Measurements from ENCODE around the gene PTCRA. TPM values are rescaled to one million over a fixed set of nuclear protein-coding genes. Genes with fewer than 3 reads are reported as not detected.
A peak's percentile ranks its signal among the peaks of the same experiment; 100 is the strongest.
"Not testable (repeated sequence)": the region's sequence is repeated elsewhere in the genome, so short reads cannot be mapped to it uniquely, and the experiment has no call there.

PTCRA gene
- total and polyA plus RNA-seq, 2 experiments from 2014 or later = not detected

DNA sequence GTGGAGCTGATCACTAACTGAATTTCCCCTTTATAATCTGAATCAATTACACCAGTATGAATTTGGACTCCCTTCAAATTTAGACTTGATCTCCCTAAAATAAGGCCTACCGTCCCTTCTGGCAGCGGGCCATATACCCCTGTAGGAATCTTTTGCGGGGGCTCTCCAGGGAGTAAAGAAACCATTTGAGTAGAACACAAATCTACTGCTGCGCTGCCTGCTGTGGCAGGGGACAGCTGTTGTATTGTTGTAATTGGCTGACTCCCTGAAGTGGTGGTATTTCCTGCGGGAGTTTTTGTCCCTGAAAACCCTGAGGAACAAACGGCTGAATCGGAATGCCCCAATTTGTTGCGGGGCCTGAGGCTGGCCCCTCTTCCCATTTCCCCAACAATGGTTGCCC is 16.0 kb upstream of the PTCRA start:
- peak overlapping the region; percentile 31; the same call in 1 of the 2 replicates for H3K4me3 ChIP-seq
- H3K4me1 ChIP-seq (ENCODE audit: insufficient read depth) = peaks cover 20% of the 10 kb centered on the region
- no peaks in the 10 kb centered on the region for H3K27me3 ChIP-seq (ENCODE audit: insufficient read depth)
- H4K20me1 ChIP-seq (replicated peaks; ENCODE audit: insufficient read depth) = no peaks in the 10 kb centered on the region
- Mint-ChIP-seq H3K36me3 (ENCODE audit: low read depth) (no peaks in the 10 kb centered on the region), H3K4me1 (peaks cover 33% of the 10 kb centered on the region), H3K4me3 (peak overlapping the region; percentile 8; the same call in 1 of the 3 replicates), H3K27ac (peak overlapping the region; percentile 47; the same call in 1 of the 2 replicates), H3K27me3 (ENCODE audit: insufficient read depth, low read depth, poor library complexity) (peaks cover 8% of the 10 kb centered on the region), H3K9me3 (no peaks in the 10 kb centered on the region)
- H3K79me2 ChIP-seq (replicated peaks; ENCODE audit: insufficient read depth) = no peaks in the 10 kb centered on the region
- TF ChIP-seq NANOG (IDR thresholded peaks at IDR 0.05; ENCODE audit: borderline replicate concordance) (no peak), JUNB (IDR thresholded peaks at IDR 0.05; ENCODE audit: unreplicated experiment) (no peak), EZH2 (IDR thresholded peaks at IDR 0.05; ENCODE audit: low read depth, unreplicated experiment) (no peak), ZNF331 (CRISPR knock-in tag; IDR thresholded peaks at IDR 0.05; ENCODE audit: low read depth) (no peak), POLR2AphosphoS5 (IDR thresholded peaks at IDR 0.05; ENCODE audit: low read depth) (no peak), STAT1 (IDR thresholded peaks at IDR 0.05; ENCODE audit: unreplicated experiment) (no peak), ZNF114 (CRISPR knock-in tag; IDR thresholded peaks at IDR 0.05) (no peak)
- TF ChIP-seq, protein P1, sequence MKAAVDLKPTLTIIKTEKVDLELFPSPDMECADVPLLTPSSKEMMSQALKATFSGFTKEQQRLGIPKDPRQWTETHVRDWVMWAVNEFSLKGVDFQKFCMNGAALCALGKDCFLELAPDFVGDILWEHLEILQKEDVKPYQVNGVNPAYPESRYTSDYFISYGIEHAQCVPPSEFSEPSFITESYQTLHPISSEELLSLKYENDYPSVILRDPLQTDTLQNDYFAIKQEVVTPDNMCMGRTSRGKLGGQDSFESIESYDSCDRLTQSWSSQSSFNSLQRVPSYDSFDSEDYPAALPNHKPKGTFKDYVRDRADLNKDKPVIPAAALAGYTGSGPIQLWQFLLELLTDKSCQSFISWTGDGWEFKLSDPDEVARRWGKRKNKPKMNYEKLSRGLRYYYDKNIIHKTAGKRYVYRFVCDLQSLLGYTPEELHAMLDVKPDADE (IDR thresholded peaks at IDR 0.05) = no peak
- TF ChIP-seq, protein P2, sequence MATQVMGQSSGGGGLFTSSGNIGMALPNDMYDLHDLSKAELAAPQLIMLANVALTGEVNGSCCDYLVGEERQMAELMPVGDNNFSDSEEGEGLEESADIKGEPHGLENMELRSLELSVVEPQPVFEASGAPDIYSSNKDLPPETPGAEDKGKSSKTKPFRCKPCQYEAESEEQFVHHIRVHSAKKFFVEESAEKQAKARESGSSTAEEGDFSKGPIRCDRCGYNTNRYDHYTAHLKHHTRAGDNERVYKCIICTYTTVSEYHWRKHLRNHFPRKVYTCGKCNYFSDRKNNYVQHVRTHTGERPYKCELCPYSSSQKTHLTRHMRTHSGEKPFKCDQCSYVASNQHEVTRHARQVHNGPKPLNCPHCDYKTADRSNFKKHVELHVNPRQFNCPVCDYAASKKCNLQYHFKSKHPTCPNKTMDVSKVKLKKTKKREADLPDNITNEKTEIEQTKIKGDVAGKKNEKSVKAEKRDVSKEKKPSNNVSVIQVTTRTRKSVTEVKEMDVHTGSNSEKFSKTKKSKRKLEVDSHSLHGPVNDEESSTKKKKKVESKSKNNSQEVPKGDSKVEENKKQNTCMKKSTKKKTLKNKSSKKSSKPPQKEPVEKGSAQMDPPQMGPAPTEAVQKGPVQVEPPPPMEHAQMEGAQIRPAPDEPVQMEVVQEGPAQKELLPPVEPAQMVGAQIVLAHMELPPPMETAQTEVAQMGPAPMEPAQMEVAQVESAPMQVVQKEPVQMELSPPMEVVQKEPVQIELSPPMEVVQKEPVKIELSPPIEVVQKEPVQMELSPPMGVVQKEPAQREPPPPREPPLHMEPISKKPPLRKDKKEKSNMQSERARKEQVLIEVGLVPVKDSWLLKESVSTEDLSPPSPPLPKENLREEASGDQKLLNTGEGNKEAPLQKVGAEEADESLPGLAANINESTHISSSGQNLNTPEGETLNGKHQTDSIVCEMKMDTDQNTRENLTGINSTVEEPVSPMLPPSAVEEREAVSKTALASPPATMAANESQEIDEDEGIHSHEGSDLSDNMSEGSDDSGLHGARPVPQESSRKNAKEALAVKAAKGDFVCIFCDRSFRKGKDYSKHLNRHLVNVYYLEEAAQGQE (IDR thresholded peaks at IDR 0.05; ENCODE audit: unreplicated experiment) = no peak
- H3K9me2 ChIP-seq (ENCODE audit: insufficient read depth) = no peaks in the 10 kb centered on the region
- 0 out of 2 replicates have a peak, but pooled peaks cover 3% of the 10 kb centered on the region for H3F3A ChIP-seq (replicated peaks; ENCODE audit: low read depth)
- peak overlapping the region; percentile 77; the same call in 1 of the 2 replicates for H3K27ac ChIP-seq (ENCODE audit: low read depth)
- H3K4me2 ChIP-seq = peak overlapping the region; percentile 29; the same call in 1 of the 2 replicates
- H2AFZ ChIP-seq = peak overlapping the region; percentile 50
- DNase-seq (ENCODE audit: low spot score) (peak; percentile 41), ATAC-seq (no peak)
- H3K36me3 ChIP-seq (ENCODE audit: insufficient read depth) = no peaks in the 10 kb centered on the region

DNA sequence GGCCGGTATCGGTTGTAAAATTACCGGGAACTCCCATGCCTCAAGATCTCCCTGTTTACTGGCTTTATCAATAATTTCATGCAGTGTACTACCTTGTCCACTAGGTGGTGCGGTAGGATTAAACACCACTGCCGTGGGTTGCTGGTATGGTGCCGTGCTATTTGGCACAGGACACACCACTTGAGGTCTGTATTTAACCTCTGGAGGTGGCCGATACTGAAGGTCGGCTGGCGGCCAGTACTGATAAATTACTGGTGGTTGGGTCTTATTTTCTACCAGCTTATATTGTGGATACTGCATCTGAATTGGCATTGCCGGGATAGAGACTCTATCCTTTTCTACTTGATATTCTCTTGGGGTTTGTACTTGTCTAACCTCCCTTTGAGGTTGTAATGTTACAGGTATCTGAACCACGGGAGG is 14.3 kb upstream of the PTCRA start:
- Mint-ChIP-seq H3K27ac (0 out of 2 replicates have a peak overlapping the region, but pooled peaks have one; percentile 12), H3K9me3 (no peaks in the 10 kb centered on the region), H3K4me3 (peak overlapping the region; percentile 40; the same call in 1 of the 3 replicates), H3K36me3 (ENCODE audit: low read depth) (no peaks in the 10 kb centered on the region), H3K27me3 (ENCODE audit: insufficient read depth, low read depth, poor library complexity) (peaks cover 8% of the 10 kb centered on the region), H3K4me1 (peaks cover 33% of the 10 kb centered on the region)
- ATAC-seq (peak; percentile 97), DNase-seq (ENCODE audit: low spot score) (peak; percentile 94)
- Histone ChIP-seq H4K20me1 (replicated peaks; ENCODE audit: insufficient read depth) (no peaks in the 10 kb centered on the region), H2AFZ (no peak overlapping the region), H3K9me2 (ENCODE audit: insufficient read depth) (no peaks in the 10 kb centered on the region), H3F3A (replicated peaks; ENCODE audit: low read depth) (0 out of 2 replicates have a peak, but pooled peaks cover 3% of the 10 kb centered on the region), H3K4me2 (no peak overlapping the region), H3K27ac (ENCODE audit: low read depth) (no peak overlapping the region), H3K79me2 (replicated peaks; ENCODE audit: insufficient read depth) (no peaks in the 10 kb centered on the region), H3K36me3 (ENCODE audit: insufficient read depth) (no peaks in the 10 kb centered on the region), H3K27me3 (ENCODE audit: insufficient read depth) (no peaks in the 10 kb centered on the region), H3K4me1 (ENCODE audit: insufficient read depth) (peaks cover 20% of the 10 kb centered on the region), H3K4me3 (no peak overlapping the region)
- TF ChIP-seq POLR2AphosphoS5 (IDR thresholded peaks at IDR 0.05; ENCODE audit: low read depth) (no peak), CREB1 (CRISPR knock-in tag; IDR thresholded peaks at IDR 0.05; ENCODE audit: low read depth) (no peak), CTCF (conservative IDR thresholded peaks at IDR 0.05; ENCODE audit: low read depth in 2 of 2) (peak; percentile 89 to 99)

DNA sequence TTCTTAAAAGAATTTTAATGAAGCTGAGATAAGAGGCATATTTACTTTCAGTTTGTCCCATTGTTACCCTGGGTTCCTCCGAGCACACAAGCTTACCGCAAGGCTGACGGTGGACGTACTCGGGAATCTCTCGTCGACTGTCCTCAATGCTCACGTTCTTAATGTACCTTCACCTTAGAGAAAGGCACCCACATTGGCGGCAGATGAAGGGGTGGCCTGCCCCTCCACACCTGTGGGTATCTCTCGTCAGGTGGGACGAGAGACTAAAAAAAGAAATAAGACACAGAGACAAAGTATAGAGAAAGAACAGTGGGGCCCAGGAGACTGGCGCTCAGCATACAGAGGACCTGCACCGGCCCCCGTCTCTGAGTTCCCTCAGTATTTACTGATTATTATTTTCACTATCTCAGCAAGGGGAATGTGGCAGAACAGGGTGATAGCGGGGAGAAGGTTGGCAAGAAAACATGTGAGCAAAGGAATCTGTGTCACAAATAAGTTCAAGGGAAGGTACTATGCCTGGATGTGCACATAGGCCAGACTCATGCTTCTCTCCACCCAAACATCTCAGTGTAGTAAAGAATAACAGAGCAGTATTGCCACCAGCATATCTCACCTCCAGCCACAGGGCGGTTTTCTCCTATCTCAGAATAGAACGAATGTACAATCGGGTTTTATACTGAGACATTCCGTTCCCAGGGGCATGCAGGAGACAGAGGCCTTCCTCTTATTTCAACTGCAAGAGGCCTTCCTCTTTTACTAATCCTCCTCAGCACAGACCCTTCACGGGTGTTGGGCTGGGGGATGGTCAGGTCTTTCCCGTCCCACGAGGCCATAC is 13.2 kb upstream of the PTCRA start:
- ATAC-seq; H3K79me2 ChIP-seq (replicated peaks; ENCODE audit: insufficient read depth): not testable (repeated sequence)
- H3K4me1 Mint-ChIP-seq = peaks cover 33% of the 10 kb centered on the region

More for the DNA sequence above, 13.2 kb upstream of the PTCRA start:
- peaks cover 20% of the 10 kb centered on the region for H3K4me1 ChIP-seq (ENCODE audit: insufficient read depth)
- not testable (repeated sequence) for DNase-seq (ENCODE audit: low spot score); H3K4me3 Mint-ChIP-seq; H3K27ac ChIP-seq (ENCODE audit: low read depth); H3K27me3 ChIP-seq (ENCODE audit: insufficient read depth); H3K27ac Mint-ChIP-seq; H3K4me2 ChIP-seq; H3K9me3 Mint-ChIP-seq; H3K4me3 ChIP-seq; H4K20me1 ChIP-seq (replicated peaks; ENCODE audit: insufficient read depth); H3K27me3 Mint-ChIP-seq (ENCODE audit: insufficient read depth, low read depth, poor library complexity); H3F3A ChIP-seq (replicated peaks; ENCODE audit: low read depth); H3K36me3 Mint-ChIP-seq (ENCODE audit: low read depth); H3K36me3 ChIP-seq (ENCODE audit: insufficient read depth); H2AFZ ChIP-seq; H3K9me2 ChIP-seq (ENCODE audit: insufficient read depth)
